K562 (cell line): Measurements from ENCODE around the gene KCNH8. TPM values are rescaled to one million over a fixed set of nuclear protein-coding genes. Genes with fewer than 3 reads are reported as not detected.

ENCODE experiments used
- ATAC-seq: fragments of 200-7000 bp; cut with Tn5 transposase; 3 replicates; pipeline ENCODE4 v1.9.1; 2020; ENCODE audit warnings: moderate library complexity
- BruUV-seq: library from RNA; stranded (reverse); fragments of 400-500 nt; replicated peaks from 2 replicates; lab custom pipeline; 2021; lab: Mats Ljungman, UMichigan
- CTCF ChIA-PET: fragments of 300-600 bp; formaldehyde crosslinking; extraction: SDS; loops from one replicate; lab custom pipeline; 2021; ENCODE audit warnings: low intra/inter-chr PET ratio; lab: Yijun Ruan, JAX
- POLR2A ChIA-PET: fragments of 300-600, 350-650 bp; sonication (Branson Sonifier 250); formaldehyde crosslinking; extraction: SDS; loops from one replicate; lab custom pipeline; 2021; ENCODE audit warnings: antibody characterized with exemption, inconsistent platforms; lab: Yijun Ruan, JAX
- DNase-seq, 4 experiments: peaks; one replicate each; pipeline versions ENCODE4 v3.0.0 to v3.0.0-alpha.2; 2011 to 2018; ENCODE audit warnings: low spot score in 3 of 4, mixed read lengths in 3 of 4; ENCODE audit errors: extremely low read depth in 1 of 4
- FAIRE-seq: peaks from 2 replicates; lab custom pipeline; 2011; peaks lifted over from hg19 to GRCh38; lab: Jason Lieb, UNC
- H2AFZ ChIP-seq: 2 replicates; pipeline ENCODE4 v1.6.0; 2011; ENCODE audit warnings: low read depth, low read length, control low read depth, inconsistent platforms
- H3K27ac ChIP-seq: fragments of 200-600 bp; 3 replicates; pipeline ENCODE4 v1.8.0; 2011; ENCODE audit warnings: low read depth, mild to moderate bottlenecking, control low read depth, inconsistent platforms, low read length, moderate library complexity, mixed read lengths; ENCODE audit errors: extremely low read depth
- H3K27me3 ChIP-seq, 2 experiments: fragments of 300-600 bp in 1 of 2; 2 replicates in 1 of 2; 3 replicates in 1 of 2; pipeline versions ENCODE4 v1.6.0 to v1.8.0; 2011; ENCODE audit warnings: inconsistent platforms in 2 of 2, low read length in 2 of 2, mild to moderate bottlenecking in 1 of 2, mixed read lengths in 1 of 2, moderate library complexity in 1 of 2; ENCODE audit not compliant: control insufficient read depth in 2 of 2, insufficient read depth in 2 of 2
- H3K36me3 ChIP-seq: fragments of 300-600 bp; 3 replicates; pipeline ENCODE4 v1.8.0; 2011; ENCODE audit warnings: mild to moderate bottlenecking, low read length, inconsistent platforms; ENCODE audit not compliant: control insufficient read depth, insufficient read depth
- H3K4me1 ChIP-seq, 2 experiments: fragments of 200-600 bp in 1 of 2; replicated peaks in 1 of 2; 2 replicates in 1 of 2; 3 replicates in 1 of 2; pipeline versions ENCODE4 v1.5.1 to v1.8.0; 2011; ENCODE audit warnings: inconsistent platforms in 2 of 2, low read length in 2 of 2, mild to moderate bottlenecking in 1 of 2, mixed read lengths in 1 of 2, moderate library complexity in 1 of 2; ENCODE audit not compliant: control insufficient read depth in 2 of 2, insufficient read depth in 2 of 2
- H3K4me2 ChIP-seq: 2 replicates; pipeline ENCODE4 v1.6.1; 2011; ENCODE audit warnings: low read length, control low read depth, inconsistent platforms, mixed read lengths; ENCODE audit not compliant: insufficient read depth
- H3K4me3 ChIP-seq: fragments of 200-600 bp; sonication (generic), shearing (Covaris generic); 2 replicates; pipeline ENCODE4 v1.5.1; 2016; ENCODE audit warnings: control low read depth, inconsistent platforms
- H3K79me2 ChIP-seq: fragments of 200-600 bp; 3 replicates; pipeline ENCODE4 v1.8.0; 2011; ENCODE audit warnings: low read length, inconsistent platforms; ENCODE audit not compliant: control insufficient read depth, insufficient read depth
- H3K9ac ChIP-seq, 2 experiments: 2 replicates each; pipeline versions ENCODE4 v1.6.0 to v1.6.1; 2011; ENCODE audit warnings: low read depth in 2 of 2, low read length in 2 of 2, control low read depth in 1 of 2, inconsistent platforms in 1 of 2, mild to moderate bottlenecking in 1 of 2, mixed read lengths in 1 of 2; ENCODE audit not compliant: insufficient read depth in 1 of 2
- H3K9me1 ChIP-seq: one replicate; pipeline ENCODE4 v1.6.0; 2011; ENCODE audit warnings: inconsistent platforms, mild to moderate bottlenecking, low read length, moderate library complexity; ENCODE audit not compliant: control insufficient read depth, insufficient read depth
- H3K9me3 ChIP-seq: replicated peaks from 2 replicates; pipeline ENCODE4 v1.5.1; 2011; ENCODE audit warnings: low read depth, low read length, inconsistent platforms; ENCODE audit not compliant: control insufficient read depth, insufficient read depth
- H4K20me1 ChIP-seq: replicated peaks from 2 replicates; pipeline ENCODE4 v1.6.1; 2011; ENCODE audit warnings: low read length, inconsistent platforms, mixed read lengths; ENCODE audit not compliant: control insufficient read depth, insufficient read depth
- BRD9 ChIP-seq: fragments of 450-650 bp; IDR thresholded peaks from 2 replicates; pipeline ENCODE4 v1.6.1; 2018; ENCODE audit warnings: low read depth; ENCODE audit not compliant: partially characterized antibody
- CGGBP1 ChIP-seq: fragments of 250-450 bp; sonication (Bioruptor Pico); IDR thresholded peaks from 2 replicates; pipeline ENCODE4 v1.9.0; 2021; ENCODE audit warnings: mild to moderate bottlenecking
- ETV1 ChIP-seq: fragments of 450-650 bp; conservative IDR thresholded peaks from 2 replicates; pipeline ENCODE4 v1.6.1; 2016; ENCODE audit warnings: missing genetic modification characterization, control low read depth, low read depth, missing compliant biosample characterization
- GMEB1 ChIP-seq: fragments of 250-450 bp; sonication (Bioruptor Pico); IDR thresholded peaks from 2 replicates; pipeline ENCODE4 v1.4.0; 2020; ENCODE audit warnings: mild to moderate bottlenecking
- GTF2A2 ChIP-seq: IDR thresholded peaks from 2 replicates; pipeline ENCODE4 v1.6.1; 2016; ENCODE audit warnings: mild to moderate bottlenecking, missing genetic modification characterization, missing compliant biosample characterization
- HBP1 ChIP-seq: fragments of 450-650 bp; formaldehyde crosslinking; IDR thresholded peaks from 2 replicates; pipeline ENCODE4 v1.4.0; 2022; ENCODE audit warnings: missing genetic modification characterization
- LEF1 ChIP-seq: fragments of 450-650 bp; IDR thresholded peaks from 2 replicates; pipeline ENCODE4 v1.6.1; 2016; ENCODE audit warnings: mild to moderate bottlenecking
- MAFK ChIP-seq: IDR thresholded peaks from 2 replicates; pipeline ENCODE4 v1.6.1; 2011; ENCODE audit warnings: low read length, improper control_type of control experiment
- MED1 ChIP-seq: sonication (generic); formaldehyde crosslinking; IDR thresholded peaks from 2 replicates; pipeline ENCODE4 v1.8.1; 2023; ENCODE audit warnings: missing genetic modification reagents, borderline replicate concordance
- NFIC ChIP-seq: fragments of 450-650 bp; IDR thresholded peaks from 2 replicates; pipeline ENCODE4 v1.6.1; 2017; ENCODE audit warnings: mild to moderate bottlenecking, inconsistent platforms
- NFIX ChIP-seq: fragments of 250-450 bp; sonication (Bioruptor Pico); IDR thresholded peaks from 2 replicates; pipeline ENCODE4 v1.4.0; 2020; ENCODE audit warnings: low read depth, mild to moderate bottlenecking, moderate library complexity
- SMAD3 ChIP-seq: fragments of 450-650 bp; formaldehyde crosslinking; conservative IDR thresholded peaks from 2 replicates; pipeline ENCODE4 v1.4.0; 2020; ENCODE audit warnings: mild to moderate bottlenecking
- SNAPC5 ChIP-seq: fragments of 250-450 bp; sonication (Bioruptor Pico); IDR thresholded peaks from 2 replicates; pipeline ENCODE4 v1.8.0; 2021; ENCODE audit warnings: moderate library complexity, mild to moderate bottlenecking, inconsistent platforms
- SREBF1 ChIP-seq: fragments of 150-350 bp; IDR thresholded peaks from 2 replicates; pipeline ENCODE4 v1.6.1; 2014; ENCODE audit warnings: antibody characterized with exemption, low read depth, low read length, borderline replicate concordance
- ZKSCAN1 ChIP-seq: fragments of 150-350 bp; IDR thresholded peaks from 2 replicates; pipeline ENCODE4 v1.6.1; 2016; ENCODE audit warnings: low read depth, low read length
- ZNF23 ChIP-seq: fragments of 250-450 bp; sonication (Bioruptor Pico); IDR thresholded peaks from 2 replicates; pipeline ENCODE4 v1.4.0; 2020; ENCODE audit warnings: mild to moderate bottlenecking
- ZNF584 ChIP-seq: fragments of 200-800 bp; sonication (Bioruptor generic); IDR thresholded peaks from 2 replicates; pipeline ENCODE4 v1.6.1; 2016; ENCODE audit warnings: low read depth, mild to moderate bottlenecking, missing genetic modification characterization, missing compliant biosample characterization
- WGBS: fragments of 100-300 bp; shearing (Covaris generic); methylation state at CpG from one replicate; pipeline ENCODE4 v1.1.6; 2016; ENCODE audit warnings: low coverage, mixed read lengths; ENCODE audit not compliant: insufficient coverage; ENCODE audit errors: missing lambda C conversion rate; 5-methylcytosine and 5-hydroxymethylcytosine counted together
- in situ Hi-C: fragments of 300-500 bp; cut with MboI; formaldehyde crosslinking; loops from 4 replicates; pipeline ENCODE4 v1.15.0; 2018; ENCODE audit warnings: inconsistent platforms, mixed read lengths
- intact Hi-C: fragments of 100-400 bp; cut with micrococcal nuclease; formaldehyde crosslinking; loops from 2 replicates; pipeline ENCODE4 v1.14.2; 2022
- polyA plus RNA-seq, 8 experiments: library from polyadenylated mRNA; depleted of rRNA in 4 of 8; stranded (reverse) in 5 of 8; unstranded in 3 of 8; fragments of >200 nt; fragmentation: Nextera tagmentation in 2 of 8; fragmentation: Illumina TruSeq in 1 of 8; extraction: Ambion mirVana in 2 of 8; extraction: Trizol in 1 of 8; gene quantifications; 2 replicates each; pipeline versions ENCODE4 v1.2.1 to v1.2.3, GENCODE V29; 2011 to 2014; ENCODE audit warnings: inconsistent platforms in 1 of 8, missing spikeins in 1 of 8
- total RNA-seq, 7 experiments: library from RNA; depleted of rRNA in 6 of 7; stranded (reverse); fragments of >200 nt in 6 of 7; fragmentation: Illumina TruSeq in 2 of 7; extraction: Trizol in 2 of 7; gene quantifications; 2 replicates each; pipeline versions ENCODE4 v1.2.1 to v1.2.3, GENCODE V29; 2011 to 2021; ENCODE audit warnings: low replicate concordance in 1 of 7
- TF ChIP-seq, protein P1 (sequence below): sonication (generic); formaldehyde crosslinking; IDR thresholded peaks from 2 replicates; pipeline ENCODE4 v1.8.1; 2022; ENCODE audit warnings: missing genetic modification reagents
- TF ChIP-seq, protein P2 (sequence below): fragments of 250-450 bp; sonication (Bioruptor Pico); IDR thresholded peaks from 2 replicates; pipeline ENCODE4 v1.8.0; 2022; ENCODE audit warnings: inconsistent platforms, mild to moderate bottlenecking, moderate library complexity, borderline replicate concordance

Gene KCNH8
- total and polyA plus RNA-seq, 9 of the 15 experiments (the other 6 are each of a cell fraction or from before 2014, with no cell fraction given), result 0.02 to 0.08 (median 0.04) TPM; not detected in 6

- Histone ChIP-seq H3K9ac (no peak overlapping the region), H2AFZ (no peak overlapping the region), H3K27ac (no peak overlapping the region), H3K9me1 (no peaks in the 10 kb centered on the region), H3K4me2 (no peak overlapping the region), H3K4me1 (no peaks in the 10 kb centered on the region), H3K27me3 (no peaks in the 10 kb centered on the region), H3K4me3 (no peak overlapping the region), H3K36me3 (no peaks in the 10 kb centered on the region), H3K9me3 (no peaks in the 10 kb centered on the region), H3K79me2 (no peaks in the 10 kb centered on the region), H4K20me1 (no peaks in the 10 kb centered on the region)
- ATAC-seq, result no peak
- intact Hi-C loops (no loop called here), in situ Hi-C loops (no loop called here)
- 0% methylated on average over 5 of the region's 5 CpGs for WGBS
- CTCF ChIA-PET, result no interaction called here
- POLR2A ChIA-PET, result no interaction called here
- no peak for DNase-seq
- BruUV-seq, result no TSS peak
- no peak for FAIRE-seq
- TF ChIP-seq ETV1 (tag) (no peak), MED1 (CRISPR knock-in tag) (no peak), MAFK (no peak), SNAPC5 (CRISPR knock-in tag) (no peak), ZKSCAN1 (no peak), ZNF584 (CRISPR knock-in tag) (no peak), ZNF23 (CRISPR knock-in tag) (no peak), GMEB1 (CRISPR knock-in tag) (no peak), LEF1 (no peak), CGGBP1 (CRISPR knock-in tag) (no peak), SREBF1 (no peak), NFIC (no peak), GTF2A2 (tag) (no peak), NFIX (CRISPR knock-in tag) (no peak), BRD9 (no peak), HBP1 (CRISPR knock-in tag) (no peak), SMAD3 (CRISPR knock-in tag) (no peak)
- TF ChIP-seq, protein P1, sequence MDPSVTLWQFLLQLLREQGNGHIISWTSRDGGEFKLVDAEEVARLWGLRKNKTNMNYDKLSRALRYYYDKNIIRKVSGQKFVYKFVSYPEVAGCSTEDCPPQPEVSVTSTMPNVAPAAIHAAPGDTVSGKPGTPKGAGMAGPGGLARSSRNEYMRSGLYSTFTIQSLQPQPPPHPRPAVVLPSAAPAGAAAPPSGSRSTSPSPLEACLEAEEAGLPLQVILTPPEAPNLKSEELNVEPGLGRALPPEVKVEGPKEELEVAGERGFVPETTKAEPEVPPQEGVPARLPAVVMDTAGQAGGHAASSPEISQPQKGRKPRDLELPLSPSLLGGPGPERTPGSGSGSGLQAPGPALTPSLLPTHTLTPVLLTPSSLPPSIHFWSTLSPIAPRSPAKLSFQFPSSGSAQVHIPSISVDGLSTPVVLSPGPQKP, result no peak
- TF ChIP-seq, protein P2, sequence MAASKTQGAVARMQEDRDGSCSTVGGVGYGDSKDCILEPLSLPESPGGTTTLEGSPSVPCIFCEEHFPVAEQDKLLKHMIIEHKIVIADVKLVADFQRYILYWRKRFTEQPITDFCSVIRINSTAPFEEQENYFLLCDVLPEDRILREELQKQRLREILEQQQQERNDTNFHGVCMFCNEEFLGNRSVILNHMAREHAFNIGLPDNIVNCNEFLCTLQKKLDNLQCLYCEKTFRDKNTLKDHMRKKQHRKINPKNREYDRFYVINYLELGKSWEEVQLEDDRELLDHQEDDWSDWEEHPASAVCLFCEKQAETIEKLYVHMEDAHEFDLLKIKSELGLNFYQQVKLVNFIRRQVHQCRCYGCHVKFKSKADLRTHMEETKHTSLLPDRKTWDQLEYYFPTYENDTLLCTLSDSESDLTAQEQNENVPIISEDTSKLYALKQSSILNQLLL (CRISPR knock-in tag), result no peak
Observed at GRCh38 chr3:19183584-19183983, 35.3 kb downstream of the KCNH8 start.
